GM12801 (cell line): ENCODE data around the gene ACIN1.

Experiments used
- TF ChIP-seq, protein P1 (sequence below): IDR thresholded peaks from one replicate; pipeline ENCODE4 v1.5.1; 2011; ENCODE audit warnings: control low read depth; ENCODE audit not compliant: insufficient read length; ENCODE audit errors: extremely low read depth

Gene ACIN1

GRCh38 chr14:23079716-23080115 lies 15.2 kb downstream of the ACIN1 start:
- TF ChIP-seq, protein P1, sequence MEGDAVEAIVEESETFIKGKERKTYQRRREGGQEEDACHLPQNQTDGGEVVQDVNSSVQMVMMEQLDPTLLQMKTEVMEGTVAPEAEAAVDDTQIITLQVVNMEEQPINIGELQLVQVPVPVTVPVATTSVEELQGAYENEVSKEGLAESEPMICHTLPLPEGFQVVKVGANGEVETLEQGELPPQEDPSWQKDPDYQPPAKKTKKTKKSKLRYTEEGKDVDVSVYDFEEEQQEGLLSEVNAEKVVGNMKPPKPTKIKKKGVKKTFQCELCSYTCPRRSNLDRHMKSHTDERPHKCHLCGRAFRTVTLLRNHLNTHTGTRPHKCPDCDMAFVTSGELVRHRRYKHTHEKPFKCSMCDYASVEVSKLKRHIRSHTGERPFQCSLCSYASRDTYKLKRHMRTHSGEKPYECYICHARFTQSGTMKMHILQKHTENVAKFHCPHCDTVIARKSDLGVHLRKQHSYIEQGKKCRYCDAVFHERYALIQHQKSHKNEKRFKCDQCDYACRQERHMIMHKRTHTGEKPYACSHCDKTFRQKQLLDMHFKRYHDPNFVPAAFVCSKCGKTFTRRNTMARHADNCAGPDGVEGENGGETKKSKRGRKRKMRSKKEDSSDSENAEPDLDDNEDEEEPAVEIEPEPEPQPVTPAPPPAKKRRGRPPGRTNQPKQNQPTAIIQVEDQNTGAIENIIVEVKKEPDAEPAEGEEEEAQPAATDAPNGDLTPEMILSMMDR = no peak

DNA sequence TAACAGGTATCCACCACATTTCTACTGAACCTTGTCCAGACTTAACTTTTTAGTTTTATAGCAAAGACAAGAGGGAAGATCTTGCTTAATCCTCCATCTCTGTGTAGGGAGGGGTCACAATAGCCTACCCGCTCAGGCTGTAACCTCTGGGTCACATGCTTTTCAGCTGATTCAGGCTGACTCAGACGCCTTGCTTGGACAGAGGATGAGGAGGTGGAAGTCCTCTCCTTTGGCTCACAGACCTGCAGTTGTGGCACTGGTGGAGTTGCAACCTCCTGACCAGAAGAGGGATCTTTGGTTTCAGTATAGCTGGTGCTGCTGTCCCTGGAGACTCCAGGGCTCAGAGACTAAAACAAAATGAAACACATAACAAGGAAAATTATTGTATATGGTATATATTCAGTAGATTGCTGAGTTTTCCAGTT lies 16.2 kb downstream of the ACIN1 start:
- TF ChIP-seq, protein P1 = no peak

DNA sequence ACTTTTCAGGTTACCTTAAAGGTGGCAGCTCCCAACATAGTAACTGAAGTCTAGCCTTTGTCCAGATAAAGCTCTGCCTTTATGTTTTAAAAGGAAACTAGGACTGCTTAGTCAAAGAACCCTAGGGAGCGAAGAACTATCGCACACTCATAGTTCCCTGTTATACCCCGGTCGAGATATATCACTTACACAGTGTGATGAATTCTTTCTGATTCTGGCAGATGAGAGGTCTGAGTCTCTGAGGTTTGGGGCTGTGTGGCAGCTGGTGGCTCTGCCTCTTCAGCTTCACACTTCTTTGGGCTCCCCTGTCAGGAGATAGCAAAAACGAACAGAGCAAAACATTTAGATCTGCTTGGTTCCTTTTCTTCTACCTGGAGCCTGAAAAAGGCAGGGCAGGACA lies 17.0 kb downstream of the ACIN1 start:
- TF ChIP-seq, protein P1 = no peak

- TF ChIP-seq, protein P1 = no peak
These were observed 18.0 kb downstream of the ACIN1 start for GRCh38 chr14:23076785-23077408.

- TF ChIP-seq, protein P1 = no peak
These were observed 20.0 kb downstream of the ACIN1 start for GRCh38 chr14:23074906-23075305.

DNA sequence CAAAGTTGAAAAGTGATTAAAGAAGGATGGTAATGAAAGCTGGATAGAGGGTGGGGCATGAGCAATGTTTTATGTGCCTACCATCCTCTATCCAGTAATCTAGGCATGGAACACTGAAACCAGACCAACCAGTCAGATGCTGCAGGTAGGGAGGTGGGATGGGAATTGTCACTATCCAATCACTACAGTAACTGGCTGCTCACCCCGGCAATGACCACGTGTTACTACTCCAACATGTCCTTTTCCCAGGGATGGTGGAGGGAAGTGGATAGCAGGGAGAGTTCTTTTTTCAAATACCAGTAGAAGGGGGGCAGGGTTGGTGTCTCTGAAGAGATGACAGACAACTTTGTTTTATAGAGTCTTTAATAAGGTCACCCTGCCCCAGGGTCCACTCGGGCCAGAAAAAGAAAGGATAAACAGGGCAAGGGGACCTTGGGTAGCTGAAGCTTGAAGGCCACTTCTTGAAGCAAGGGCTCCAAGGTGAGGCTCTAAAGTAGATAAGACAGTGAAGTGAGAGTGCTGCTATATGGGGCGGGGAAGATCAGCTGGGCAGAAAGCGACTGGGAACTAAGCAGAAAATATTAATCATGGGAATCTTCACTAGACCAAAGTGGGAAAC lies 22.9 kb downstream of the ACIN1 start:
- TF ChIP-seq, protein P1 = no peak

DNA sequence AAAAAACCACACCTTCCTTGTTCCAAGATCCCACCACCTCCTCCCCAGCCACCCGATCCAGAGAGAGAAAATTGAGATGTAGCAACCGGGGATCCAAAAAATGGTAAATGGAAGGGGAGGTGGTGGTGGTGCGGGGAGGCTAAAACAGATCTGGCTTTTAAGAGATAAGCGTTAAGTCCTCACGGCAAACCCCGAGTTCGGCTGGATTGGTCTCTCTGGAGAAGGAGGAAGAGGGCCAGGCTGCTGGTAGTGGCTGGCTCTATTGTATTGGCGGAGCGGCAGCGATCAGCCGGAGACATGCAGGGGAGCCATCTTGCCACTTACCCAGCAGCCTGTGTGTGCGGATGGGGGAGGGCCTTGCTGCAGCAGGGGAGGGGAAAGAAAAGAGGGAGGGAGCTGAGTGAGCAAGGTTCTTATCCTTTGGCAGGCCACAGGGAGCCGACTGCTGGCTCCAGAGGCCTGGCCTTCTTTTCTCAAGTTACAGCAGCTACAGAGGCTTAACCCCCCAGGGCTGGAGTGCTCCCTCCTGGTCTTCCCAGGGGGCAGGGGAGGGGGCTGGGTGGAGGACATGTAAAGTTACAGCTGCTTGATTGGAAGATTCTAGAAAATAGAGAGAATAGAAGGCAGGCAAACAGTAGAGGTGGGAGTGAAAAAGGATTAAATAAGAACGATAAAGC lies 23.6 kb downstream of the ACIN1 start:
- TF ChIP-seq, protein P1 = no peak
